Measurements from ENCODE around the gene TACC2.
"Not testable (repeated sequence)": the region's sequence is repeated elsewhere in the genome, so short reads cannot be mapped to it uniquely, and the experiment has no call there.

Gene TACC2

GRCh38 chr10:121983852-121984251 is 5.1 kb upstream of the TACC2 start:
- no peak for DNase-seq (ENCODE audit: extremely low read depth in 1 of 2, low read depth in 1 of 2)

GRCh38 chr10:121984463-121984862 is 4.5 kb upstream of the TACC2 start:
- DNase-seq (ENCODE audit: extremely low read depth in 1 of 2, low read depth in 1 of 2), result no peak

- DNase-seq (ENCODE audit: extremely low read depth in 1 of 2, low read depth in 1 of 2), result no peak
These were observed 1.2 kb downstream of the TACC2 start for GRCh38 chr10:121990015-121990677.

GRCh38 chr10:121991727-121992126 is 2.8 kb downstream of the TACC2 start:
- DNase-seq (ENCODE audit: extremely low read depth in 1 of 2, low read depth in 1 of 2), result not testable (repeated sequence)

- DNase-seq (ENCODE audit: extremely low read depth in 1 of 2, low read depth in 1 of 2), result no peak
These were observed 5.5 kb downstream of the TACC2 start for GRCh38 chr10:121994429-121994941.

GRCh38 chr10:121998462-121998861 is 9.5 kb downstream of the TACC2 start:
- DNase-seq (ENCODE audit: extremely low read depth in 1 of 2, low read depth in 1 of 2), result no peak

GRCh38 chr10:121999301-121999700 is 10.3 kb downstream of the TACC2 start:
- no peak for DNase-seq (ENCODE audit: extremely low read depth in 1 of 2, low read depth in 1 of 2)

GRCh38 chr10:122001698-122002097 is 12.7 kb downstream of the TACC2 start:
- no peak for DNase-seq (ENCODE audit: extremely low read depth in 1 of 2, low read depth in 1 of 2)

- no peak for DNase-seq (ENCODE audit: extremely low read depth in 1 of 2, low read depth in 1 of 2)
These were observed 18.5 kb downstream of the TACC2 start for GRCh38 chr10:122007415-122007814.

GRCh38 chr10:122010405-122011050 is 21.6 kb downstream of the TACC2 start:
- DNase-seq (ENCODE audit: extremely low read depth in 1 of 2, low read depth in 1 of 2), result no peak

- DNase-seq (ENCODE audit: extremely low read depth in 1 of 2, low read depth in 1 of 2), result no peak
These were observed 23.8 kb downstream of the TACC2 start for GRCh38 chr10:122012731-122013130.

GRCh38 chr10:122013311-122013780 is 24.4 kb downstream of the TACC2 start:
- DNase-seq (ENCODE audit: extremely low read depth in 1 of 2, low read depth in 1 of 2), result no peak

GRCh38 chr10:122014652-122015248 is 25.8 kb downstream of the TACC2 start:
- no peak for DNase-seq (ENCODE audit: extremely low read depth in 1 of 2, low read depth in 1 of 2)

GRCh38 chr10:122017926-122018325 is 29.0 kb downstream of the TACC2 start:
- not testable (repeated sequence) for DNase-seq (ENCODE audit: extremely low read depth in 1 of 2, low read depth in 1 of 2)

- no peak for DNase-seq (ENCODE audit: extremely low read depth in 1 of 2, low read depth in 1 of 2)
These were observed 29.5 kb downstream of the TACC2 start for GRCh38 chr10:122018491-122018890.

- no peak for DNase-seq (ENCODE audit: extremely low read depth in 1 of 2, low read depth in 1 of 2)
These were observed 30.0 kb downstream of the TACC2 start for GRCh38 chr10:122018951-122019413.

- DNase-seq (ENCODE audit: extremely low read depth in 1 of 2, low read depth in 1 of 2), result no peak
These were observed 30.5 kb downstream of the TACC2 start for GRCh38 chr10:122019414-122019975.

GRCh38 chr10:122020226-122020625 is 31.3 kb downstream of the TACC2 start:
- no peak for DNase-seq (ENCODE audit: extremely low read depth in 1 of 2, low read depth in 1 of 2)

GRCh38 chr10:122021379-122021778 is 32.4 kb downstream of the TACC2 start:
- no peak for DNase-seq (ENCODE audit: extremely low read depth in 1 of 2, low read depth in 1 of 2)

- no peak for DNase-seq (ENCODE audit: extremely low read depth in 1 of 2, low read depth in 1 of 2)
These were observed 32.9 kb downstream of the TACC2 start for GRCh38 chr10:122021828-122022227.

GRCh38 chr10:122022276-122022675 is 33.3 kb downstream of the TACC2 start:
- no peak for DNase-seq (ENCODE audit: extremely low read depth in 1 of 2, low read depth in 1 of 2)
